Liver (tissue), 9 donors: ENCODE measurements around the gene BCAN. TPM values are rescaled to one million over a fixed set of nuclear protein-coding genes. Genes with fewer than 3 reads are reported as not detected.

Experiments
- DNase-seq: peaks from one replicate; pipeline ENCODE4 v3.0.0-alpha.2; 2017; ENCODE audit warnings: low spot score
- H3K27ac ChIP-seq, 2 donors: one replicate each; pipeline ENCODE4 v1.7.0; 2013; ENCODE audit warnings: inconsistent platforms in 2 of 2, low read length in 2 of 2, control low read depth in 1 of 2, low read depth in 1 of 2, mild to moderate bottlenecking in 1 of 2
- H3K27me3 ChIP-seq, 4 donors: one replicate each; pipeline versions ENCODE4 v1.6.1 to v1.7.0; 2013; ENCODE audit warnings: low read length in 3 of 4, inconsistent platforms in 1 of 4, mild to moderate bottlenecking in 1 of 4, moderate library complexity in 1 of 4; ENCODE audit not compliant: control insufficient read depth in 4 of 4, insufficient read depth in 4 of 4
- H3K36me3 ChIP-seq, 4 donors: one replicate each; pipeline versions ENCODE4 v1.6.1 to v1.7.0; 2013; ENCODE audit warnings: low read length in 3 of 4, mild to moderate bottlenecking in 3 of 4, low read depth in 1 of 4, moderate library complexity in 1 of 4; ENCODE audit not compliant: control insufficient read depth in 4 of 4, insufficient read depth in 3 of 4
- H3K4me1 ChIP-seq, 4 donors: one replicate each; pipeline versions ENCODE4 v1.6.1 to v1.7.0; 2013; ENCODE audit warnings: low read length in 3 of 4, mild to moderate bottlenecking in 3 of 4, moderate library complexity in 1 of 4; ENCODE audit not compliant: control insufficient read depth in 4 of 4, insufficient read depth in 4 of 4
- H3K4me3 ChIP-seq, 3 donors: one replicate each; pipeline versions ENCODE4 v1.6.1 to v1.7.0; 2013; ENCODE audit warnings: low read length in 3 of 3, control low read depth in 1 of 3, low read depth in 1 of 3, mild to moderate bottlenecking in 1 of 3
- H3K9ac ChIP-seq, 2 donors: one replicate each; pipeline ENCODE4 v1.7.0; 2013; ENCODE audit warnings: low read length in 2 of 2, mild to moderate bottlenecking in 2 of 2, moderate library complexity in 2 of 2, control low read depth in 1 of 2, low read depth in 1 of 2
- H3K9me3 ChIP-seq, 4 donors: one replicate each; pipeline versions ENCODE4 v1.6.1 to v1.7.0; 2013; ENCODE audit warnings: low read length in 3 of 4; ENCODE audit not compliant: control insufficient read depth in 4 of 4
- ATF3 ChIP-seq: IDR thresholded peaks from 2 replicates; pipeline ENCODE4 v1.6.1; 2016; ENCODE audit warnings: antibody characterized with exemption
- EGR1 ChIP-seq, 2 donors: IDR thresholded peaks; 2 replicates each; pipeline ENCODE4 v1.6.1; 2016 to 2018; ENCODE audit warnings: antibody characterized with exemption in 2 of 2, low read depth in 2 of 2
- FOXA1 ChIP-seq: IDR thresholded peaks from 2 replicates; pipeline ENCODE4 v1.6.1; 2016; ENCODE audit warnings: antibody characterized with exemption
- FOXA2 ChIP-seq: IDR thresholded peaks from 2 replicates; pipeline ENCODE4 v1.6.1; 2016; ENCODE audit warnings: antibody characterized with exemption
- GABPA ChIP-seq, 2 donors: IDR thresholded peaks in 1 of 2; conservative IDR thresholded peaks in 1 of 2; 2 replicates each; pipeline ENCODE4 v1.6.1; 2016; ENCODE audit warnings: antibody characterized with exemption in 2 of 2, mild to moderate bottlenecking in 1 of 2, moderate library complexity in 1 of 2
- HNF4A ChIP-seq, 2 donors: conservative IDR thresholded peaks; 2 replicates each; pipeline ENCODE4 v1.6.1; 2016; ENCODE audit warnings: antibody characterized with exemption in 2 of 2, mild to moderate bottlenecking in 2 of 2
- HNF4G ChIP-seq: IDR thresholded peaks from 2 replicates; pipeline ENCODE4 v1.6.1; 2016; ENCODE audit warnings: antibody characterized with exemption
- JUND ChIP-seq, 2 donors: IDR thresholded peaks; 2 replicates each; pipeline ENCODE4 v1.6.1; 2016; ENCODE audit warnings: antibody characterized with exemption in 2 of 2
- MAX ChIP-seq: IDR thresholded peaks from 2 replicates; pipeline ENCODE4 v1.6.1; 2016; ENCODE audit warnings: antibody characterized with exemption
- NR2F2 ChIP-seq: IDR thresholded peaks from 2 replicates; pipeline ENCODE4 v1.6.1; 2016; ENCODE audit warnings: antibody characterized with exemption
- RAD21 ChIP-seq, 2 donors: IDR thresholded peaks; 2 replicates each; pipeline ENCODE4 v1.6.1; 2016; ENCODE audit warnings: antibody characterized with exemption in 2 of 2, mild to moderate bottlenecking in 2 of 2
- RXRA ChIP-seq, 2 donors: IDR thresholded peaks; 2 replicates each; pipeline ENCODE4 v1.6.1; 2017 to 2018; ENCODE audit warnings: antibody characterized with exemption in 2 of 2, mild to moderate bottlenecking in 1 of 2
- SP1 ChIP-seq: IDR thresholded peaks from 2 replicates; pipeline ENCODE4 v1.6.1; 2018; ENCODE audit warnings: antibody characterized with exemption, mild to moderate bottlenecking
- TAF1 ChIP-seq: conservative IDR thresholded peaks from 2 replicates; pipeline ENCODE4 v1.6.1; 2016; ENCODE audit warnings: antibody characterized with exemption, mild to moderate bottlenecking
- YY1 ChIP-seq: IDR thresholded peaks from 2 replicates; pipeline ENCODE4 v1.6.1; 2016; ENCODE audit warnings: antibody characterized with exemption, mild to moderate bottlenecking
- WGBS: extraction: QIAGEN DNeasy Blood & Tissue Kit; methylation state at CpG from one replicate; pipeline ENCODE4 v1.1.7; 2013; 5-methylcytosine and 5-hydroxymethylcytosine counted together
- polyA plus RNA-seq, 2 donors: library from polyadenylated mRNA; stranded (reverse) in 1 of 2; unstranded in 1 of 2; fragments of 200-250 nt in 1 of 2; fragments of >200 nt in 1 of 2; fragmentation: Nextera tagmentation in 1 of 2; extraction: Ambion mirVana in 1 of 2; gene quantifications; one replicate each; pipeline versions ENCODE4 v1.2.1 to v1.2.3, GENCODE V29; 2013 to 2015
- total RNA-seq, 2 donors: library from RNA; depleted of rRNA; stranded (reverse); fragments of >200 nt; gene quantifications; one replicate each; pipeline ENCODE4 v1.2.3, GENCODE V29; 2014
- TF ChIP-seq, protein P1 (sequence below): IDR thresholded peaks from 2 replicates; pipeline ENCODE4 v1.6.1; 2016; ENCODE audit warnings: antibody characterized with exemption
- TF ChIP-seq, protein P2 (sequence below): IDR thresholded peaks from 2 replicates; pipeline ENCODE4 v1.6.1; 2016; ENCODE audit warnings: antibody characterized with exemption, mild to moderate bottlenecking
- donor health status: healthy.
- donor health status: healthy.
- donor health status: healthy.
- donor health status: healthy.
- donor health status: healthy.

BCAN gene
- total and polyA plus RNA-seq, 4 donors = 0.02 TPM; not detected in 3

DNA sequence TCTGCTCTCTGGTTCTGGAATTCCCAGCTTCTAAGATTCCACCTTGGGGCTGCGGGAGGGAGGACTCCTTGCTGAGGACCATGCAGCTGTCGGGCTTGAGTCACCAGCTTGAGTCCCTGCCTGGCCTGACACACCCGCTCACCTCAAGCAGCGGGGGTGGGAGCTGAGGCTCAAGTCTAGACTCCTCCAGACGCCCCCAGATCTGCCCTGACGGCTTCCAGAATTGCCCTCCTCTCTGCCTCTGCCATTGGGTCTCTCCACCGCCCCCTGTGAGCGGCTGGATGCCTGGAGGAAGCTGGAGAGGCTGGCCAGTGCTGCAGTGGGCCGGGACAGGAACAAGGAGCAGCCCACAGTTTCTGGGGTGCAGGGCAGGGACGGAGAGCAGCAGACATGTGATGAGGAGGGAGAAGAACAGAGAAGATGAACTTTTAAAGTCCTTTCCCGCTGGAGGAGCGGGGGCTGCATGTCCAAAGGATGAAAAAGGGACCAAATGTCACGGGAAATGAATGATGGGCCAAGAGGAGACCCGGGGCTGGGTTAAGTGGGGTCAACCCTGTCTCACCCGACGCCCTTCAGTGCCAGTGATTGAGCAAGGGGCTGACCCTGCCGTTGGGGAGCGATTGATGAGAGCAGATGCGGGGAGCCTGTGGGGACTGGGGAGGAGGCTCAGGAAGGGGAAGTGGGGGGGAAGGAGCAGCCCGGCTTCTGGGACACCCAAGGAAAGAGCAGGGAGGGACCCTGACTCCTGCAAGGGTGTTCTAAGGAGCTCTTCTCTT, 49.9 kb downstream of the BCAN start:
- no peak for DNase-seq
- Histone ChIP-seq H3K27ac (no peak overlapping the region), H3K4me1 (peaks cover 0 to 5% (median 3%) of the 10 kb centered on the region in 4 donors), H3K9me3 (no peaks in the 10 kb centered on the region), H3K27me3 (peaks cover 0 to 2% (median under 1%) of the 10 kb centered on the region in 4 donors), H3K4me3 (no peak overlapping the region), H3K36me3 (no peaks in the 10 kb centered on the region), H3K9ac (no peak overlapping the region)
- 20% methylated on average over 20 of the region's 20 CpGs for WGBS
- TF ChIP-seq JUND (IDR thresholded peaks at IDR 0.05) = no peak
- TF ChIP-seq HNF4G = no peak
- TF ChIP-seq RAD21 (IDR thresholded peaks at IDR 0.05) = no peak
- TF ChIP-seq RXRA (IDR thresholded peaks at IDR 0.05) = no peak
- no peak for TF ChIP-seq ATF3
- no peak for TF ChIP-seq YY1
- TF ChIP-seq, protein P1, sequence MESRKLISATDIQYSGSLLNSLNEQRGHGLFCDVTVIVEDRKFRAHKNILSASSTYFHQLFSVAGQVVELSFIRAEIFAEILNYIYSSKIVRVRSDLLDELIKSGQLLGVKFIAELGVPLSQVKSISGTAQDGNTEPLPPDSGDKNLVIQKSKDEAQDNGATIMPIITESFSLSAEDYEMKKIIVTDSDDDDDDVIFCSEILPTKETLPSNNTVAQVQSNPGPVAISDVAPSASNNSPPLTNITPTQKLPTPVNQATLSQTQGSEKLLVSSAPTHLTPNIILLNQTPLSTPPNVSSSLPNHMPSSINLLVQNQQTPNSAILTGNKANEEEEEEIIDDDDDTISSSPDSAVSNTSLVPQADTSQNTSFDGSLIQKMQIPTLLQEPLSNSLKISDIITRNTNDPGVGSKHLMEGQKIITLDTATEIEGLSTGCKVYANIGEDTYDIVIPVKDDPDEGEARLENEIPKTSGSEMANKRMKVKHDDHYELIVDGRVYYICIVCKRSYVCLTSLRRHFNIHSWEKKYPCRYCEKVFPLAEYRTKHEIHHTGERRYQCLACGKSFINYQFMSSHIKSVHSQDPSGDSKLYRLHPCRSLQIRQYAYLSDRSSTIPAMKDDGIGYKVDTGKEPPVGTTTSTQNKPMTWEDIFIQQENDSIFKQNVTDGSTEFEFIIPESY = no peak
- no peak for TF ChIP-seq MAX
- TF ChIP-seq NR2F2 = no peak
- TF ChIP-seq HNF4A (conservative IDR thresholded peaks at IDR 0.05) = no peak
- no peak for TF ChIP-seq EGR1 (IDR thresholded peaks at IDR 0.05; ENCODE audit: low read depth in 2 of 2)
- TF ChIP-seq, protein P2, sequence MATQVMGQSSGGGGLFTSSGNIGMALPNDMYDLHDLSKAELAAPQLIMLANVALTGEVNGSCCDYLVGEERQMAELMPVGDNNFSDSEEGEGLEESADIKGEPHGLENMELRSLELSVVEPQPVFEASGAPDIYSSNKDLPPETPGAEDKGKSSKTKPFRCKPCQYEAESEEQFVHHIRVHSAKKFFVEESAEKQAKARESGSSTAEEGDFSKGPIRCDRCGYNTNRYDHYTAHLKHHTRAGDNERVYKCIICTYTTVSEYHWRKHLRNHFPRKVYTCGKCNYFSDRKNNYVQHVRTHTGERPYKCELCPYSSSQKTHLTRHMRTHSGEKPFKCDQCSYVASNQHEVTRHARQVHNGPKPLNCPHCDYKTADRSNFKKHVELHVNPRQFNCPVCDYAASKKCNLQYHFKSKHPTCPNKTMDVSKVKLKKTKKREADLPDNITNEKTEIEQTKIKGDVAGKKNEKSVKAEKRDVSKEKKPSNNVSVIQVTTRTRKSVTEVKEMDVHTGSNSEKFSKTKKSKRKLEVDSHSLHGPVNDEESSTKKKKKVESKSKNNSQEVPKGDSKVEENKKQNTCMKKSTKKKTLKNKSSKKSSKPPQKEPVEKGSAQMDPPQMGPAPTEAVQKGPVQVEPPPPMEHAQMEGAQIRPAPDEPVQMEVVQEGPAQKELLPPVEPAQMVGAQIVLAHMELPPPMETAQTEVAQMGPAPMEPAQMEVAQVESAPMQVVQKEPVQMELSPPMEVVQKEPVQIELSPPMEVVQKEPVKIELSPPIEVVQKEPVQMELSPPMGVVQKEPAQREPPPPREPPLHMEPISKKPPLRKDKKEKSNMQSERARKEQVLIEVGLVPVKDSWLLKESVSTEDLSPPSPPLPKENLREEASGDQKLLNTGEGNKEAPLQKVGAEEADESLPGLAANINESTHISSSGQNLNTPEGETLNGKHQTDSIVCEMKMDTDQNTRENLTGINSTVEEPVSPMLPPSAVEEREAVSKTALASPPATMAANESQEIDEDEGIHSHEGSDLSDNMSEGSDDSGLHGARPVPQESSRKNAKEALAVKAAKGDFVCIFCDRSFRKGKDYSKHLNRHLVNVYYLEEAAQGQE = no peak
- TF ChIP-seq FOXA2 = no peak
- TF ChIP-seq FOXA1 = no peak
- no peak for TF ChIP-seq TAF1
- no peak for TF ChIP-seq GABPA (IDR thresholded peaks at IDR 0.05 in 1 of 2, conservative IDR thresholded peaks at IDR 0.05 in 1 of 2)
- no peak for TF ChIP-seq SP1

- WGBS = 12% methylated on average over 13 of the region's 13 CpGs
- no peak for DNase-seq
- Histone ChIP-seq H3K27me3 (peaks cover 0 to 2% (median under 1%) of the 10 kb centered on the region in 4 donors), H3K9me3 (no peaks in the 10 kb centered on the region), H3K4me1 (peaks cover 0 to 5% (median 3%) of the 10 kb centered on the region in 4 donors), H3K9ac (no peak overlapping the region), H3K27ac (no peak overlapping the region), H3K4me3 (no peak overlapping the region), H3K36me3 (no peaks in the 10 kb centered on the region)
- TF ChIP-seq TAF1 (no peak), ATF3 (no peak), MAX (no peak)
- TF ChIP-seq, protein P1 = no peak
- TF ChIP-seq, protein P2 = no peak
Observed at GRCh38 chr1:156692441-156692924, 50.6 kb downstream of the BCAN start.
